NCI-H510A treated with DMSO at 0.1 percent for 48 hours (cell line): ENCODE results near the gene ADARB2.

Experiments used
- DNase-seq: peaks from one replicate; lab custom pipeline; 2025; lab: John Stamatoyannopoulos, UW

Gene ADARB2

GRCh38 chr10:1128649-1129048, 608.7 kb downstream of the ADARB2 start:
- no peak for DNase-seq

- no peak for DNase-seq
These were observed 609.2 kb downstream of the ADARB2 start for GRCh38 chr10:1128115-1128514.

- DNase-seq, result no peak
These were observed 609.7 kb downstream of the ADARB2 start for GRCh38 chr10:1127629-1128028.
